T-helper 2 cell (primary cell): Measurements from ENCODE around the gene PRG2.
"Not testable (repeated sequence)": the region's sequence is repeated elsewhere in the genome, so short reads cannot be mapped to it uniquely, and the experiment has no call there.

Source experiments
- DNase-seq, 5 experiments: peaks; one replicate each; pipeline versions ENCODE4 v3.0.0 to v3.0.0-alpha.2; 2012 to 2022

The PRG2 gene

GRCh38 chr11:57419146-57419545, 28.7 kb upstream of the PRG2 start:
- DNase-seq, result no peak

DNA sequence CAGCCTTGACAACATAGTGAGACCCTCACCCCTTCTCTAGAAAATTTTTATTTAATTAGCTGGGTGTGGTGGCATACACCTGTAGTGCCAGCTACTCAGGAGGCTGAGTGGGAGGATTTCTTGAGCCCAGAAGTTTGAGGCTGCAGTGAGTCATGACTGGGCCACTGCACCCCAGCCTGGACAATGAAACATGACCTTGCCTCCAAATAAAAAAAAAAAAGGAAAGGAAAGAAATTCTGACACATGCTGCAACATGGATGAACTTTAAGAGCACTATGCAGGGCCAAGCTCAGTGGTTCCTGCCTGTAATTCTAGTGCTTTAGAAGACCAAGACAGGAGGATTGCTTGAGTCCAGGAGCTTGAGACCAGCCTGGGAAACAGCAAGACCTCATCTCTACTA, 27.7 kb upstream of the PRG2 start:
- DNase-seq, result no peak

DNA sequence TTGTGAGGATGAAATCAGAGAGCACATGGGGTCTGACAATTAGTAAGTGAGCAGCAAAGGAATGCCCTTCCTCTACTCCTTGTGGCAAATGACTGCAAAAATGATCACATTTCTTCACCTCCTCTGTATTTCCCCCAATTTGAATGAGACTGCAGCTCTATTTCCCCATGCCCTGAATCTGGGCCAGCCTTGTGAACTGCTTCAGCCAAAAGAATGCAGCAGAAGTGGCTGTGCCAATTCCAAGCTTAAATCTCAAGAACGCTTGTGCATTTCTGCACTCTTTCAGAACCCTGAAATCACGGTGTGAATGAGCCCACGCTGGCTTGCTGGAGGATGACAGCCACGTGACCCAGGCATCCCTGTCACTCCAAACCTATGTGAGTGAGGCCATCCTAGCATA, 26.6 kb upstream of the PRG2 start:
- no peak for DNase-seq

DNA sequence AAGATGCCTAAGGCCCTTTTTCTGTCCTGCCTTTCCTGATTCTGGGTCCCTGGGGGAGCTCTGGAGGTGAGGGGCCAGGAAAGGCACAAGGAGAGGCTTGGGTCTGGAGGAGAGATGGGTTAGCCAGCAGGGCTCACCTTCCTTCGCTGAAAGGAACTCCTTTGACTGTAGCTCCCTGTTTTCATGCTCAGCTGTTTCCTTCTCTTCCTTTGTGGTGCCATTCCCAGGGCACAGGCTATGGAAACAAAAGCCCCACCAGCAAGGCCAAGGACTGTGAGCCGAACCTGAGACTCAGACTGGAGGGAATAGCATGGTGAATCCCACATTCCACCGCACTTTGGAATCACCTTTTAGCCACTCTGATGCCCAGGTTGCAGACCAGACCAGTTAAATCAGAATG, 26.0 kb upstream of the PRG2 start:
- DNase-seq, result no peak

- DNase-seq, result no peak
These were observed 24.3 kb upstream of the PRG2 start for GRCh38 chr11:57414612-57415212.

DNA sequence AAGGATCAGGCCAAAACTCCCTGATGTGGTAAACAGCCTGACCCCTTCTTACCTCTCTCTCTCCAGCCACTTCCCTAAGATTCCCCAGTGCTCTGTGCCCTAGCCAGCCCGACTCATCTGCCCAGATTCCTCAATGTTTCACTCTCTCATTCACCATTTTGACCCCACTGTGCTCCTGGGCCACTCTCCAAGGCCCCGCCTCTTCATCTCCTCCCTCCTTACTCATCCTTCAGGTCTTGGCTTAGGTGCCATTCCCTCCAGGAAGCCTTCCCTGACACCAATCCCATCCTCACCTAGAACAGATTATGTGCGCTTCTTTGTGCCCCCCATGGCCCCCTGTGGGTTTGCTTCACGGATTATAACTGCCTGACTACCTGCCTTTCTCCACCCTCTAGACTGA, 23.2 kb upstream of the PRG2 start:
- DNase-seq, result no peak

DNA sequence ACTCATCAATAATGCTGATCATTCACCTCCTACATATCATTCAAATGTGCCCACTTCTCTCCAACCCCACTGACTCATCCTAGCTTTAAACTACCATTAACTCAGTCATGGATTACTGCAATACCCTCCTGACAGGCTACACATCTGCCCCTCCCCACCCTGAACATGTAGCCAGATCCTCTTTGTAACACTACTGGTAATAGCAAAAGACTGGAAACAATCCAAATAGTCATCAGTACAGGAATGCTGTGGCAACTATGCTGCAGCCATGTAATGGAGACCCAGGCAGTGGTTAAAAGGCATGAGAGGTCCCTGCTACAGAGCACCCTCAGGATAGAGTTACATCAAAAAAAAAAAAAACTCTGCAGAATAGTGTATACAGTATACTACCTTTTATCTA, 19.8 kb upstream of the PRG2 start:
- DNase-seq, result no peak

DNA sequence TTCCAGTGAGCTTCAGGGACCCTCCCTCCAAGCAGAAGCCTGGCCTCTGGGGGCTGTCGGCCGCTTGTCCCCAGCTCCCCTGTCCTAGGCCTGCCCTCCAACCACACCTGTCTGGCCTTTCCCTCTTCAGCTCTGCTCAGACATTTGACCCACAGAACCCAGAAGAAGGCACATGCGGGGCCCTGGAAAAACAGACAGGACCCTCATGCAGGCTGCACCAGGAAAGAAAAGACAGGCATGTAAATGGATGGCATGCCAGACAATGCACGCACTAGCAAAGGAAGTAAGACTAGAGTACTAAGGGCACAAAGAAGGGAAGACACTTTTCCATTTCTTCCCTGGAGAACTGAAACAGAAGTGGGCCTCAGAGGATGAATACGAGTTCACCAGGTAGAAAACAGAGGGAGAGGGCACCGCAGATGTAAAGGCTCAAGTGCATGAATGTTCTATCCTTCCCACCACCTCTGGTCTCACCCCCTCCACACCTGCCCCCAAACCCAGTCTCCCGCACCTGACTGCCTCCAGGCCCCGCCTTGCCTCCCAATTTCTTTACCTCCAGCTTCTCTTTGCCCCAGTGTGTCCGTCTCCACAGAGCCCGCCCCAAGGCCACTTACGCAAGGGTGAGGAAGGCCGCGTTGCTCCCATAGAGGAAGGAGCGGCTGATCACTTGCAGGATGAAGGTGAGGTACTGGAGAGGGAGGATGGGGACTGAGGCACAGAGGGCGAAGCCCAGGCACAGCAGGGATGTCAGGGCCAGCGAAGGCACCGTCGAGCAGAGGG, 19.1 kb upstream of the PRG2 start:
- no peak for DNase-seq

DNA sequence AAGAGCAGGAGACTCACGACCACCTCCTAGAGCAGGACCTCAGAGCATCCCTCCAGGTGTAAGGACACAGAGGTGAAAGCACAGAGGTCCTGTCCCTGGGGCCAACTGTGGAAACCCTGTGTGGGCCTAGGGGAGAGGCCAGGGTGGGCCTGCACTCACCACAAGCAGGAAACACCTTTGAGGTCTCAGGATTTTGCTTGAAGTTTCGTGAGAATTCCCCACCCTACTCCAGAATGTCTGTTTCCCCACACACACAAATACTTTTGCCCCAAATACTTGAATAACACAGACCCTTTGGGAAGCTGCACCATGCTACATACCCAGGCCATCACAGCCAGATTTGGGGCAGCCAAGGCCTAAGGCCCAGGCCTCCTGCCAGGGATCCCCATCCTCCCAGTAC, 18.3 kb upstream of the PRG2 start:
- DNase-seq, result no peak

- DNase-seq, result no peak
These were observed 17.6 kb upstream of the PRG2 start for GRCh38 chr11:57407941-57408475.

GRCh38 chr11:57407010-57407920, 16.8 kb upstream of the PRG2 start:
- DNase-seq, result no peak

DNA sequence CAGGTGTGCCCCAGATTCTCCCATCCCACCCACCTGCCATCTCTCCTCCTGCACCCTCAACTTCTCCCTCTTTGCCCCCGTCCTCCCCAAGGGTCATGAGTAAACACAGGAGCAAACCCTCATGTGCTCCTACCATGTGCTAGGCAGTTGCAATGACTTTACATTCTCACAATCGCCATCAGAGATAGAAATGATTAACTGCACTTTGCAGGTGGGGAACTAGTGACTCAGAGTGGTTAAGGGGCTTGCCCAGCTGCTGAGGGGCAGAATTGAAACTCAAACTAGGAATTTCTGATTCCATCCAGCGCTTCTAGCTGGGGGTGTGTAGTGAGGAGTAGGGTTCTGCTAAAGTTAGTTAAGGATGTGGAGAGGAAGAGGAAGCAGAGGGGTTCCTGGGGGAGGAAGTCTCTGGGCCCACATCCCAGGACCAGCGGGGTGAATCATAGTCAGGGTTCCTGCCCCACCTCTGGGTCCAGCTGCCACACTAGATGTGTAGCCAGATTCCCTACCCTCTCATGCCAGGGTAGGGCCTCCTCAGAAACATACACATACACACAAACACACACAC, 16.0 kb upstream of the PRG2 start:
- DNase-seq, result peak in 2 of 5 experiments; percentile 9 to 21

DNA sequence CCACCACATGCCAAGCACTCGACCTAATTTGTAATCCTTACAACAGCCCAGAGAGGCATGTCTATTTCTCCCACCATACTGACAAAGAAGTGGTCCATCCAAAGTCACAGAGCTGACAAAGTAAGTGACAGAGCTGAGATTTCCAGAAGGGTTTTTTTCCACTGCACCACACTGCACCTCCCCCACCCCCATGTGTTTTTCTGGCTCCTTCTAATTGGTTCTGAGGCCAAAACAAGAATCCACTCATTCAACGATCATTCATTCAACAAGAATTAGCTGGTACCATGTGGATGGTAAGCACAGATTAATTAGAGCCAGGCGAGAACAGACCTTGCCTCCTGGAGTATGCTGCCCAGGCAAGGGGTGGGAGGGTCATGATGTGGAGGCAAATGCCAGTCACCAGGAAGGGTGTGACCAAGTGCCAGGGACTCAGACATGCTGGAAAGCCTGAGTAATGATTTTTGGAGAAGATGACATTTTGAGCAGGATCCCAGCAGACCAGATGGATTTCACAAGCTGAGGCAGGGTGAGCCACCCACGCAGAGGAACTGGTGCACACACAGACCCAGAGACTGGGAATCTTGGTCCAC, 14.9 kb upstream of the PRG2 start:
- DNase-seq, result no peak

DNA sequence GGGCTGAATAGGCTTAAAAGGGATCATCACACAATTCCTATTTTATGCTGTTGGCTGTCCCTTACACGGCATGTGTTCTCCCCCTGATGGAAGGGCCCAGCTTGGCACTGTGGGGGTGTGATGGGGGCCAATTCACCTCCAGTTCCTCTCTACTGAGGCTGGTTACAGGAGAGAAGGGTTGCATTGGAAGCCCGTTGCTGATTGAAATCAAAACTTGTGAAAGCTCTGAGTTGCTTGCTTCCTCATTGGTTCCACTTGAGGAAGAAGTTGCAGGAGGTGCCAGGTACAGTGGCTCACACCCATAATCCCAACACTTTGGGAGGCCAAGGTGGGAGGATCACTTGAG, 13.3 kb upstream of the PRG2 start:
- no peak for DNase-seq

DNA sequence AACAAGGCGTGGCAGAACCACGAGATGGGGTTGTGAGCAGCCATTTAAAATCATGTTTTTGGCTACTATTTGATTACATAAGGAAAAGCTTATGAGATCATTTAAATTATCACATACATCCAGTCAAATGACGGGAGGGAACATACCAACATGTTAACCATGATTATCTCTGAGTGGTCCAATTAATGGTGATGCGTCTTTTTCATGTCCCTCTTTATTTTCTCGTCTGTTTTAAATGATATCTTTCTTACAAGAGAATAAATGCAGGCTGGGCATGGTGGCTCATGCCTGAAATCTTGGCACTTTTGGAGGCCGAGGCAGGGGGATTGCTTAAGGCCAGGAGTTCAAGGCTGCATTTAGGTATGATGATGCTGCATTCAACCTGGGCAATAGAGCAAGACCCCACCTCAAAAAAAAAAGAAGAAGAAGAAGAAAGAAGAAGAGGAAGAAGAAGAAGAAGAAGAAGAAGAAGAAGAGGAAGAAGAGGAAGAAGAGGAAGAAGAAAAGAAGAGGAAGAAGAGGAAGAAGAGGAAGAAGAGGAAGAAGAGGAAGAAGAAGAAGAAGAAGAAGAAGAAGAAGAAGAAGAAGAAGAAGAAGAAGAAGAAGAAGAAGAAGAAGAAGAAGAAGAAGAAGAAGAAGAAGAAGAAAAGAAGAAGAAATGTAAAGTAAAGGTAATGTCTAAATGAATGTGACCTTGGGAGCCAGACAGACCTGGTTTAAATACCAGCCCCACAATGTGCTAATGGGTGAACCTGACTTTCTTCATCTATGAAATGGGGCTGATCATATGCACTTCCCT, 12.8 kb upstream of the PRG2 start:
- not testable (repeated sequence) for DNase-seq

GRCh38 chr11:57402188-57403002, 11.9 kb upstream of the PRG2 start:
- no peak for DNase-seq

GRCh38 chr11:57399972-57400578, 9.6 kb upstream of the PRG2 start:
- DNase-seq, result no peak

DNA sequence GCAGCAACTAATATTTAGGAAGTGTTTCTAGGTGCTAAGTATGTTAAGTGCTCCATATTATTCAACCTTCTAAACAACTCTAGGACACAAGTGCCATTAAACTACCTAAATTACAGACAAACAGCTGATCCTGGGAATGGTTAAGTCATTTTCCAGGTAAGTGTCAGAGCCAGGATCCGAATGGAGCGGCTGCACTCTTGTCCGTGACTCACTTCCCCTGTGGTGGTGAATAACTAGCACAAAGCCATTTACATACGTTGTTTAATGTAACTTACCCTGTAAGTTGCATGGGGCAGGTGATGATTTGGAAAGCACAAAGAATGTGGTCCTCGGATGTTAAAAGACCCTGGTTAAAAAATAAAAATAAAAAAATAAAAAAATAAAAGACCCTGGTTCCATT, 8.8 kb upstream of the PRG2 start:
- no peak for DNase-seq

DNA sequence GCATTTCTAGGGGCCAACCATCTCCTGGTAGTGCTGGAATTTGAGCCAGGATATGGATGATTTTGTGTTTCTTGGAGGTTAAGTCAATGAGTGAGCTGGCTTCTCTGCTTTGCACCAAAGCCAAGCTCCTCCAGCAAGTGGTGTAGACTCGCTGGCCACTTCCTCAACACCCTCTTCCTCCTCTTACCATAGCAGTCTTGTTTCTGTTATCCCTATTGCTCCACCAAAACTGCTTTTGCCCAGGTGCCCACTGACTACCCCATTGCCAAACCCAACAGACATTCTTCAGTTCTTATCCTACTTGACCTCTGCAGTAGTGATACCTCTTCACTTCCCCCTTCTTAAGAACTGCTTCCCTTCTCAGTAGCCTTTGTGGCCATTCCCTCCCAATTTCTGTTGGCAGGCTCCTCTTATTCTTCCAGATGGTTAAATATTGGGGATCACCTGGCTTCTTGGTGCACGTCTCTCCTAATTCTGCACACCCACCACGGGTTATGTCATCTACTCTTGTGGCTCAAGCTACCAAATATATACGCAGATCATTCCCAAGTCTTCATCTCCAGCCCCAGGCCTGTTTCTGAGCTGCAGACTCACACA, 7.0 kb upstream of the PRG2 start:
- no peak for DNase-seq

DNA sequence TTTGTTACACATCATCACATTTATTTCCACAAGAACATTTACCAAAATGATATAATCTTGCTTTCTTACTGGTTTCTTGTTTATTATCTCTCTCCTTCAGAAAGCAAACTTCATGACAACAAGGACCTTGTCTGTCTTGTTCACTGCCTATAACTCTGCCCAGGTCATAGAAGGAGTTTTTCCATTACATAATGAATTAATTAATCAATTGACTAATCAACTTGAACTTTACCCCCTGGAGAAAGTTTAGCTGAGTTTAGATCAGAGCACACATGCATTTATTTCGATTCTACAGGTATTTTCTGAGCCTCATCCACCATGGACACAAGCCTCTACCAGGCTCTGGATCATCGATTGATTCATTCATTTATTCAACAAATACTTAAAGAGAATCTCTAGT, 6.3 kb upstream of the PRG2 start:
- no peak for DNase-seq
